Liver (tissue), 9 donors: ENCODE measurements around the gene MED28. TPM values are rescaled to one million over a fixed set of nuclear protein-coding genes. Genes with fewer than 3 reads are reported as not detected.

ENCODE experiments used
- DNase-seq: peaks from one replicate; pipeline ENCODE4 v3.0.0-alpha.2; 2017; ENCODE audit warnings: low spot score
- H3K27ac ChIP-seq, 2 donors: one replicate each; pipeline ENCODE4 v1.7.0; 2013; ENCODE audit warnings: inconsistent platforms in 2 of 2, low read length in 2 of 2, control low read depth in 1 of 2, low read depth in 1 of 2, mild to moderate bottlenecking in 1 of 2
- H3K27me3 ChIP-seq, 4 donors: one replicate each; pipeline versions ENCODE4 v1.6.1 to v1.7.0; 2013; ENCODE audit warnings: low read length in 3 of 4, inconsistent platforms in 1 of 4, mild to moderate bottlenecking in 1 of 4, moderate library complexity in 1 of 4; ENCODE audit not compliant: control insufficient read depth in 4 of 4, insufficient read depth in 4 of 4
- H3K36me3 ChIP-seq, 4 donors: one replicate each; pipeline versions ENCODE4 v1.6.1 to v1.7.0; 2013; ENCODE audit warnings: low read length in 3 of 4, mild to moderate bottlenecking in 3 of 4, low read depth in 1 of 4, moderate library complexity in 1 of 4; ENCODE audit not compliant: control insufficient read depth in 4 of 4, insufficient read depth in 3 of 4
- H3K4me1 ChIP-seq, 4 donors: one replicate each; pipeline versions ENCODE4 v1.6.1 to v1.7.0; 2013; ENCODE audit warnings: low read length in 3 of 4, mild to moderate bottlenecking in 3 of 4, moderate library complexity in 1 of 4; ENCODE audit not compliant: control insufficient read depth in 4 of 4, insufficient read depth in 4 of 4
- H3K4me3 ChIP-seq, 3 donors: one replicate each; pipeline versions ENCODE4 v1.6.1 to v1.7.0; 2013; ENCODE audit warnings: low read length in 3 of 3, control low read depth in 1 of 3, low read depth in 1 of 3, mild to moderate bottlenecking in 1 of 3
- H3K9ac ChIP-seq, 2 donors: one replicate each; pipeline ENCODE4 v1.7.0; 2013; ENCODE audit warnings: low read length in 2 of 2, mild to moderate bottlenecking in 2 of 2, moderate library complexity in 2 of 2, control low read depth in 1 of 2, low read depth in 1 of 2
- H3K9me3 ChIP-seq, 4 donors: one replicate each; pipeline versions ENCODE4 v1.6.1 to v1.7.0; 2013; ENCODE audit warnings: low read length in 3 of 4; ENCODE audit not compliant: control insufficient read depth in 4 of 4
- ATF3 ChIP-seq: IDR thresholded peaks from 2 replicates; pipeline ENCODE4 v1.6.1; 2016; ENCODE audit warnings: antibody characterized with exemption
- CTCF ChIP-seq: fragments of 150-350 bp; IDR thresholded peaks from 2 replicates; pipeline ENCODE4 v1.5.1; 2017; ENCODE audit warnings: improper control_type of control experiment, low read depth, low read length; ENCODE audit not compliant: missing input control
- EGR1 ChIP-seq, 2 donors: IDR thresholded peaks; 2 replicates each; pipeline ENCODE4 v1.6.1; 2016 to 2018; ENCODE audit warnings: antibody characterized with exemption in 2 of 2, low read depth in 2 of 2
- FOXA1 ChIP-seq: IDR thresholded peaks from 2 replicates; pipeline ENCODE4 v1.6.1; 2016; ENCODE audit warnings: antibody characterized with exemption
- FOXA2 ChIP-seq: IDR thresholded peaks from 2 replicates; pipeline ENCODE4 v1.6.1; 2016; ENCODE audit warnings: antibody characterized with exemption
- GABPA ChIP-seq, 2 donors: IDR thresholded peaks in 1 of 2; conservative IDR thresholded peaks in 1 of 2; 2 replicates each; pipeline ENCODE4 v1.6.1; 2016; ENCODE audit warnings: antibody characterized with exemption in 2 of 2, mild to moderate bottlenecking in 1 of 2, moderate library complexity in 1 of 2
- HNF4A ChIP-seq, 2 donors: conservative IDR thresholded peaks; 2 replicates each; pipeline ENCODE4 v1.6.1; 2016; ENCODE audit warnings: antibody characterized with exemption in 2 of 2, mild to moderate bottlenecking in 2 of 2
- HNF4G ChIP-seq: IDR thresholded peaks from 2 replicates; pipeline ENCODE4 v1.6.1; 2016; ENCODE audit warnings: antibody characterized with exemption
- JUND ChIP-seq, 2 donors: IDR thresholded peaks; 2 replicates each; pipeline ENCODE4 v1.6.1; 2016; ENCODE audit warnings: antibody characterized with exemption in 2 of 2
- NR2F2 ChIP-seq: IDR thresholded peaks from 2 replicates; pipeline ENCODE4 v1.6.1; 2016; ENCODE audit warnings: antibody characterized with exemption
- REST ChIP-seq: IDR thresholded peaks from 2 replicates; pipeline ENCODE4 v1.6.1; 2016; ENCODE audit warnings: antibody characterized with exemption, mild to moderate bottlenecking
- RXRA ChIP-seq, 2 donors: IDR thresholded peaks; 2 replicates each; pipeline ENCODE4 v1.6.1; 2017 to 2018; ENCODE audit warnings: antibody characterized with exemption in 2 of 2, mild to moderate bottlenecking in 1 of 2
- SP1 ChIP-seq: IDR thresholded peaks from 2 replicates; pipeline ENCODE4 v1.6.1; 2018; ENCODE audit warnings: antibody characterized with exemption, mild to moderate bottlenecking
- TAF1 ChIP-seq: conservative IDR thresholded peaks from 2 replicates; pipeline ENCODE4 v1.6.1; 2016; ENCODE audit warnings: antibody characterized with exemption, mild to moderate bottlenecking
- YY1 ChIP-seq: IDR thresholded peaks from 2 replicates; pipeline ENCODE4 v1.6.1; 2016; ENCODE audit warnings: antibody characterized with exemption, mild to moderate bottlenecking
- WGBS: extraction: QIAGEN DNeasy Blood & Tissue Kit; methylation state at CpG from one replicate; pipeline ENCODE4 v1.1.7; 2013; 5-methylcytosine and 5-hydroxymethylcytosine counted together
- polyA plus RNA-seq, 2 donors: library from polyadenylated mRNA; stranded (reverse) in 1 of 2; unstranded in 1 of 2; fragments of 200-250 nt in 1 of 2; fragments of >200 nt in 1 of 2; fragmentation: Nextera tagmentation in 1 of 2; extraction: Ambion mirVana in 1 of 2; gene quantifications; one replicate each; pipeline versions ENCODE4 v1.2.1 to v1.2.3, GENCODE V29; 2013 to 2015
- total RNA-seq, 2 donors: library from RNA; depleted of rRNA; stranded (reverse); fragments of >200 nt; gene quantifications; one replicate each; pipeline ENCODE4 v1.2.3, GENCODE V29; 2014
- TF ChIP-seq, protein P1 (sequence below): IDR thresholded peaks from 2 replicates; pipeline ENCODE4 v1.6.1; 2016; ENCODE audit warnings: antibody characterized with exemption
- TF ChIP-seq, protein P2 (sequence below): IDR thresholded peaks from 2 replicates; pipeline ENCODE4 v1.6.1; 2016; ENCODE audit warnings: antibody characterized with exemption
- donor health status: healthy.
- donor health status: healthy.
- donor health status: healthy.
- donor health status: healthy.
- donor health status: healthy.

The MED28 gene
- total and polyA plus RNA-seq, 4 donors = 6.3 to 26.8 (median 9.1) TPM

GRCh38 chr4:17565846-17566245 is 48.6 kb upstream of the MED28 start:
- Histone ChIP-seq H3K4me3 (no peak overlapping the region), H3K9me3 (no peaks in the 10 kb centered on the region), H3K36me3 (no peaks in the 10 kb centered on the region), H3K4me1 (peaks cover 0 to 15% (median 5%) of the 10 kb centered on the region in 4 donors), H3K9ac (no peak overlapping the region), H3K27ac (no peak overlapping the region), H3K27me3 (no peaks in the 10 kb centered on the region)
- no peak for DNase-seq
- 78% methylated on average over 3 of the region's 3 CpGs for WGBS
- TF ChIP-seq HNF4G (no peak), JUND (IDR thresholded peaks at IDR 0.05) (no peak), YY1 (no peak), ATF3 (no peak), SP1 (no peak)
- TF ChIP-seq, protein P1, sequence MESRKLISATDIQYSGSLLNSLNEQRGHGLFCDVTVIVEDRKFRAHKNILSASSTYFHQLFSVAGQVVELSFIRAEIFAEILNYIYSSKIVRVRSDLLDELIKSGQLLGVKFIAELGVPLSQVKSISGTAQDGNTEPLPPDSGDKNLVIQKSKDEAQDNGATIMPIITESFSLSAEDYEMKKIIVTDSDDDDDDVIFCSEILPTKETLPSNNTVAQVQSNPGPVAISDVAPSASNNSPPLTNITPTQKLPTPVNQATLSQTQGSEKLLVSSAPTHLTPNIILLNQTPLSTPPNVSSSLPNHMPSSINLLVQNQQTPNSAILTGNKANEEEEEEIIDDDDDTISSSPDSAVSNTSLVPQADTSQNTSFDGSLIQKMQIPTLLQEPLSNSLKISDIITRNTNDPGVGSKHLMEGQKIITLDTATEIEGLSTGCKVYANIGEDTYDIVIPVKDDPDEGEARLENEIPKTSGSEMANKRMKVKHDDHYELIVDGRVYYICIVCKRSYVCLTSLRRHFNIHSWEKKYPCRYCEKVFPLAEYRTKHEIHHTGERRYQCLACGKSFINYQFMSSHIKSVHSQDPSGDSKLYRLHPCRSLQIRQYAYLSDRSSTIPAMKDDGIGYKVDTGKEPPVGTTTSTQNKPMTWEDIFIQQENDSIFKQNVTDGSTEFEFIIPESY = no peak

- Histone ChIP-seq H3K27ac (no peak overlapping the region), H3K9me3 (no peaks in the 10 kb centered on the region), H3K4me3 (no peak overlapping the region), H3K36me3 (no peaks in the 10 kb centered on the region), H3K4me1 (peaks cover 0 to 9% (median 5%) of the 10 kb centered on the region in 4 donors), H3K27me3 (no peaks in the 10 kb centered on the region), H3K9ac (no peak overlapping the region)
- no peak for DNase-seq
- 94% methylated on average over 2 of the region's 2 CpGs for WGBS
- TF ChIP-seq CTCF = no peak
- TF ChIP-seq SP1 = no peak
- no peak for TF ChIP-seq HNF4G
- TF ChIP-seq, protein P1 = no peak
- no peak for TF ChIP-seq EGR1 (IDR thresholded peaks at IDR 0.05; ENCODE audit: low read depth in 2 of 2)
- TF ChIP-seq REST = no peak
- TF ChIP-seq, protein P2, sequence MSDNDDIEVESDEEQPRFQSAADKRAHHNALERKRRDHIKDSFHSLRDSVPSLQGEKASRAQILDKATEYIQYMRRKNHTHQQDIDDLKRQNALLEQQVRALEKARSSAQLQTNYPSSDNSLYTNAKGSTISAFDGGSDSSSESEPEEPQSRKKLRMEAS = no peak
- TF ChIP-seq JUND (IDR thresholded peaks at IDR 0.05) = no peak
- TF ChIP-seq GABPA (IDR thresholded peaks at IDR 0.05 in 1 of 2, conservative IDR thresholded peaks at IDR 0.05 in 1 of 2) = no peak
- TF ChIP-seq YY1 = no peak
- no peak for TF ChIP-seq NR2F2
- no peak for TF ChIP-seq RXRA (IDR thresholded peaks at IDR 0.05)
- TF ChIP-seq FOXA1 = no peak
- TF ChIP-seq HNF4A (conservative IDR thresholded peaks at IDR 0.05) = no peak
- no peak for TF ChIP-seq FOXA2
- TF ChIP-seq TAF1 = no peak
These were observed 47.2 kb upstream of the MED28 start for GRCh38 chr4:17567271-17567670.
